GM21423 (cell line): ENCODE measurements around the gene KRT79.
"Not testable (repeated sequence)": the region's sequence is repeated elsewhere in the genome, so short reads cannot be mapped to it uniquely, and the experiment has no call there.

Source experiments
- ATAC-seq: cut with Tn5 transposase; IDR thresholded peaks from one replicate; pipeline ENCODE4 v1.9.1; 2021; ENCODE audit warnings: mild to moderate bottlenecking, moderate library complexity; ENCODE audit not compliant: unreplicated experiment

Gene KRT79

GRCh38 chr12:52807544-52808470 is 26.3 kb downstream of the KRT79 start:
- ATAC-seq = no peak

- no peak for ATAC-seq
These were observed 27.1 kb downstream of the KRT79 start for GRCh38 chr12:52806821-52807543.

GRCh38 chr12:52806169-52806811 is 27.8 kb downstream of the KRT79 start:
- ATAC-seq = no peak

- ATAC-seq = no peak
These were observed 28.4 kb downstream of the KRT79 start for GRCh38 chr12:52805739-52806138.

- no peak for ATAC-seq
These were observed 29.1 kb downstream of the KRT79 start for GRCh38 chr12:52805000-52805399.

GRCh38 chr12:52802442-52802841 is 31.7 kb downstream of the KRT79 start:
- no peak for ATAC-seq

- no peak for ATAC-seq
These were observed 32.3 kb downstream of the KRT79 start for GRCh38 chr12:52801773-52802172.

- no peak for ATAC-seq
These were observed 33.7 kb downstream of the KRT79 start for GRCh38 chr12:52800259-52800917.

- no peak for ATAC-seq
These were observed 34.5 kb downstream of the KRT79 start for GRCh38 chr12:52799505-52800211.

- ATAC-seq = no peak
These were observed 35.2 kb downstream of the KRT79 start for GRCh38 chr12:52798671-52799504.

- ATAC-seq = no peak
These were observed 36.0 kb downstream of the KRT79 start for GRCh38 chr12:52798003-52798670.

GRCh38 chr12:52797529-52797894 is 36.6 kb downstream of the KRT79 start:
- no peak for ATAC-seq

GRCh38 chr12:52796839-52797528 is 37.1 kb downstream of the KRT79 start:
- ATAC-seq = no peak

- ATAC-seq = no peak
These were observed 37.7 kb downstream of the KRT79 start for GRCh38 chr12:52796429-52796794.

- ATAC-seq = no peak
These were observed 38.2 kb downstream of the KRT79 start, which contains the start of gene KRT3 for GRCh38 chr12:52795694-52796428. TSS of gene KRT3 (minus strand) at chr12:52796117. CDS start at chr12:52796042, 75 bp downstream.

- ATAC-seq = not testable (repeated sequence)
These were observed 38.8 kb downstream of the KRT79 start for GRCh38 chr12:52795332-52795674.

- no peak for ATAC-seq
These were observed 39.4 kb downstream of the KRT79 start for GRCh38 chr12:52794479-52795331.
